ENCODE data around the gene TCTN2. TPM values are rescaled to one million over a fixed set of nuclear protein-coding genes. Genes with fewer than 3 reads are reported as not detected.

TCTN2 gene
- total and polyA plus RNA-seq, 2 of the 4 experiments (the other 2 are of a cell fraction): 8.4 to 13.6 TPM

DNA sequence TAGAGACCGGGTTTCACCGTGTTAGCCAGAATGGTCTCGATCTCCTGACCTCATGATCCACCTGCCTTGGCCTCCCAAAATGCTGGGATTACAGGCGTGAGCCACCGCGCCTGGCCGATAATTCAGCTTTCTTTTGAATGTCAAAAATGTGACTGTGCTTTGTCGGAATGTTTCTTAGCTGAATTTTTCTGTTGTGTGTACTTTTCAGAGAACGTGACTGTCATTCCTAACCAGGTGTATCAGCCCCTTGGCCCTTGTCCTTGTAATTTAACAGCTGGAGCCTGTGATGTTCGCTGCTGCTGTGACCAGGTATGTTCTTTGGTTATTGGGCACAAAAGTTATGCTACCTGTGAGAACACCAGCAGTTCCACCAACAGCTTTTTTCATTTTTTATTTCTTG, 8.1 kb downstream of the TCTN2 start:
- DNase-seq (no peak), ATAC-seq (ENCODE audit: low read depth) (no peak)
- BruUV-seq (replicated peaks): no TSS peak
- Histone ChIP-seq H3K27me3 (ENCODE audit: control insufficient read depth, insufficient read depth, low read length) (no peaks in the 10 kb centered on the region), H3K9me3 (ENCODE audit: control insufficient read depth, insufficient read depth, low read length) (no peaks in the 10 kb centered on the region), H3K9ac (ENCODE audit: low read depth, low read length) (no peak overlapping the region), H3K79me1 (ENCODE audit: low read depth in 1 of 2, low read length in 2 of 2) (no peaks in the 10 kb centered on the region), H2AFZ (replicated peaks; ENCODE audit: low read length, poor library complexity) (no peak overlapping the region), H4K8ac (ENCODE audit: low read depth in 2 of 2, low read length in 2 of 2) (no peak overlapping the region), H4K5ac (ENCODE audit: low read depth, low read length) (no peak overlapping the region), H4K20me1 (ENCODE audit: insufficient read depth, low read length) (no peaks in the 10 kb centered on the region), H3K23ac (ENCODE audit: low read depth, low read length) (no peak overlapping the region), H2AK9ac (replicated peaks; ENCODE audit: low read depth, low read length, poor library complexity) (no peak overlapping the region), H3K18ac (ENCODE audit: low read depth, low read length) (no peak overlapping the region), H3K27ac (ENCODE audit: insufficient read depth, low read length) (no peak overlapping the region), H3K4me2 (ENCODE audit: low read depth, low read length) (no peak overlapping the region), H3K4ac (ENCODE audit: low read depth, low read length) (no peak overlapping the region), H2BK5ac (ENCODE audit: low read depth, low read length, poor library complexity, severe bottlenecking) (no peak overlapping the region), H3K4me1 (ENCODE audit: control insufficient read depth, insufficient read depth, low read length) (no peaks in the 10 kb centered on the region), H3K9me1 (ENCODE audit: insufficient read depth, low read length) (no peaks in the 10 kb centered on the region), H3K36me3 (ENCODE audit: control insufficient read depth, insufficient read depth, low read length) (peaks cover 9% of the 10 kb centered on the region), H3K4me3 (ENCODE audit: insufficient read depth, low read depth, low read length) (no peak overlapping the region), H2AK5ac (ENCODE audit: low read depth, low read length) (no peak overlapping the region), H4K91ac (ENCODE audit: insufficient read depth, low read depth, low read length) (no peak overlapping the region), H2BK120ac (ENCODE audit: low read depth, low read length) (no peak overlapping the region), H3K14ac (replicated peaks; ENCODE audit: low read depth, low read length) (no peak overlapping the region), H3K56ac (ENCODE audit: extremely low read depth, insufficient read depth, low read length) (no peak overlapping the region), H2BK15ac (ENCODE audit: low read depth, low read length) (no peak overlapping the region), H2BK20ac (ENCODE audit: low read depth, low read length) (no peak overlapping the region)
- ChIA-PET CTCF (no interaction called here), POLR2A (ENCODE audit: unreplicated experiment) (no interaction called here)
- dilution Hi-C loops (cut with HindIII; ENCODE audit: low sequenced_read_pairs, unreplicated experiment): no loop called here
- WGBS, 2 experiments (ENCODE audit: extremely low coverage in 2 of 2, insufficient read length in 1 of 2): 93% methylated on average over 3 of the region's 10 CpGs; no CpG with 5 or more reads in 1 of the 2 experiments
- TF ChIP-seq RFX5 (IDR thresholded peaks at IDR 0.05; ENCODE audit: low read depth, low read length): no peak
- intact Hi-C loops (cut with micrococcal nuclease): no loop called here
- in situ Hi-C loops (cut with MboI; ENCODE audit: low sequenced_read_pairs): no loop called here

Measured in IMR-90 (cell line).